Panc1 (cell line): Measurements from ENCODE around the gene GDF7. TPM values are rescaled to one million over a fixed set of nuclear protein-coding genes. Genes with fewer than 3 reads are reported as not detected.

Experiments
- ATAC-seq: fragments of 200-7000 bp; cut with Tn5 transposase; 2 replicates; pipeline ENCODE4 v1.9.1; 2020; ENCODE audit warnings: mild to moderate bottlenecking, moderate library complexity
- BruUV-seq: library from RNA; stranded (reverse); fragments of 400-500 nt; replicated peaks from 2 replicates; lab custom pipeline; 2021; lab: Mats Ljungman, UMichigan
- CTCF ChIA-PET: fragments of 300-600 bp; sonication (Branson Sonifier 250); formaldehyde crosslinking; loops from one replicate; lab custom pipeline; 2022; ENCODE audit warnings: antibody characterized with exemption; lab: Charles Lee
- POLR2A ChIA-PET: fragments of 300-600 bp; sonication (Branson Sonifier 250); formaldehyde crosslinking; loops from one replicate; lab custom pipeline; 2022; ENCODE audit warnings: antibody characterized with exemption; lab: Charles Lee
- DNase-seq: peaks from one replicate; pipeline ENCODE4 v3.0.0-alpha.2; 2010; ENCODE audit warnings: low read depth, low spot score
- H3K27ac ChIP-seq: 2 replicates; pipeline ENCODE4 v1.5.1; 2011; ENCODE audit warnings: mild to moderate bottlenecking, low read length, inconsistent platforms
- H3K27me3 ChIP-seq: fragments of 200-500 bp; sonication (Bioruptor generic); 2 replicates; pipeline ENCODE4 v1.6.0; 2014; ENCODE audit warnings: low read length, inconsistent platforms; ENCODE audit not compliant: control insufficient read depth, insufficient read depth
- H3K36me3 ChIP-seq: fragments of 200-500 bp; sonication (Bioruptor generic); 2 replicates; pipeline ENCODE4 v1.5.1; 2014; ENCODE audit warnings: inconsistent platforms, mild to moderate bottlenecking, low read length, moderate library complexity; ENCODE audit not compliant: control insufficient read depth, insufficient read depth
- H3K4me1 ChIP-seq: 2 replicates; pipeline ENCODE4 v1.5.1; 2011; ENCODE audit warnings: inconsistent platforms, mild to moderate bottlenecking, low read length, moderate library complexity; ENCODE audit not compliant: control insufficient read depth, insufficient read depth
- H3K4me3 ChIP-seq, 2 experiments: 2 replicates each; pipeline ENCODE4 v1.5.1; 2011 to 2012; ENCODE audit warnings: low read depth in 2 of 2, low read length in 2 of 2, mild to moderate bottlenecking in 2 of 2, inconsistent platforms in 1 of 2, moderate library complexity in 1 of 2
- H3K9me3 ChIP-seq: fragments of 200-500 bp; sonication (Bioruptor generic); 2 replicates; pipeline ENCODE4 v1.5.1; 2014; ENCODE audit warnings: low read depth, mild to moderate bottlenecking, inconsistent platforms, low read length, moderate library complexity; ENCODE audit not compliant: control insufficient read depth, insufficient read depth
- POLR2AphosphoS5 ChIP-seq: IDR thresholded peaks from 2 replicates; pipeline ENCODE4 v1.6.1; 2012; ENCODE audit warnings: mild to moderate bottlenecking, low read depth, low read length, moderate library complexity
- REST ChIP-seq, 2 experiments: IDR thresholded peaks; 2 replicates each; pipeline ENCODE4 v1.6.1; 2011 to 2012; ENCODE audit warnings: low read depth in 2 of 2, control low read depth in 1 of 2, low read length in 1 of 2, mild to moderate bottlenecking in 1 of 2, moderate library complexity in 1 of 2; ENCODE audit not compliant: insufficient read depth in 1 of 2
- SIN3A ChIP-seq: IDR thresholded peaks from 2 replicates; pipeline ENCODE4 v1.6.1; 2012; ENCODE audit warnings: low read depth, mild to moderate bottlenecking, low read length, moderate library complexity, borderline replicate concordance; ENCODE audit not compliant: insufficient read depth
- TCF7L2 ChIP-seq: IDR thresholded peaks from 2 replicates; pipeline ENCODE4 v1.6.1; 2011; ENCODE audit warnings: mild to moderate bottlenecking, low read depth, low read length, inconsistent platforms
- in situ Hi-C: cut with HindIII; loops from 2 replicates; pipeline ENCODE4 v1.10.0; 2016; ENCODE audit warnings: low sequenced_read_pairs, low pct_unique_long_range_greater_than_20kb
- intact Hi-C: fragments of 100-400 bp; cut with micrococcal nuclease; formaldehyde crosslinking; loops from one replicate; pipeline ENCODE4 v1.10.0; 2022; ENCODE audit not compliant: unreplicated experiment
- total RNA-seq: library from RNA; stranded (reverse); gene quantifications from one replicate; pipeline ENCODE4 v1.2.1, GENCODE V29; 2021; ENCODE audit not compliant: unreplicated experiment
- TF ChIP-seq, protein P1 (sequence below): fragments of 450-650 bp; IDR thresholded peaks from 2 replicates; pipeline ENCODE4 v1.5.1; 2017; ENCODE audit warnings: mild to moderate bottlenecking

Gene GDF7
- total RNA-seq, 1 experiment from 2014 or later, result not detected

- POLR2A ChIA-PET, result no interaction called here
- CTCF ChIA-PET, result no interaction called here
- no TSS peak for BruUV-seq
Measured at GRCh38 chr2:20624884-20625485, 42.0 kb upstream of the GDF7 start.

DNA sequence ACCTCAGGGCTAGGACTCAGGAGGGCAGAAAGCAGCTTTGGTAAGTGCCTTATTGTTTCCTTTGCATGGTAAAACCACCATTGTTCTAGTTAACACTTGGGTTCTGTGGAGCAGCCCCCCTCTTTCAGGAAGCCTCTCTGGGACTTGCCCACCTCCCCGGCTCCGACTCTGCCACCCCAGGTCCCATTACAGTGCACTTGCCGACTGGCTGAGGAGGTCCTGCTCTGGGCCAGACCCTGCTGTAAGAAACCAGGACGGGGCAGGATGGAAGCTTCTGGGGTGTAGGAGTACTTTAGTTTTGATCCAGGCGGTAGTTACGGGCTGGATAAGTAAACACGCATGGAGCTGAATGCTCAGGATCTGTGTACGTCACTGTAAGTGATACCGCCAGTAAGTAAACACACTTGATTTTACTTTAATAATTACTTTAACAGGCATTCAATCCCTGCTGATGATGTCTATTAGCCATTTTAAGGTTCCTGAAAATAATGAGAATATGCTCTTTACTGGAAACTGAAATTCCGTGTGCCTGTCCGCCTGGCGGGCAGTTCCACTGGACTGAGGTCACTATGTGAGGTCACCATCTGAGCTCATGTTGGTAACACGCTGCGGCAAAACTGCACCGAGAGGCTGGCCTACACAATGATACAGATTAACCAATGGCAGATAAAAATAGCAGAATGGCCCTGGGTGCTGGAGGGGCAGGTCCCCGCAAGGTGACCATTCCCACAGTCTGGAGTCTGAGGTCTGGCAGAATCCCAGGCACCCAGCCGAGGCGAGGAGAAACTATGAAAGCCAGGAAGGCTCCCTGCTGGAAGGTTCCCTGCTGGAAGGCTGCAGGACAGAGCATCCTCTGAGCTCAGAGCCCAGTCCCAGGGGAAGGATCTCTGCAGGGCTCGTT, 41.2 kb upstream of the GDF7 start:
- CTCF ChIA-PET, result interaction anchor here (0.5 kb wide), 1 partner anchor 174 kb away, joined by 4 read pairs; no protein-coding TSS in a partner anchor
- no peak for TF ChIP-seq TCF7L2
- TF ChIP-seq REST (IDR thresholded peaks at IDR 0.05; ENCODE audit: insufficient read depth in 1 of 2, low read depth in 2 of 2, low read length in 1 of 2), result no peak
- no peak for TF ChIP-seq SIN3A
- TF ChIP-seq, protein P1, sequence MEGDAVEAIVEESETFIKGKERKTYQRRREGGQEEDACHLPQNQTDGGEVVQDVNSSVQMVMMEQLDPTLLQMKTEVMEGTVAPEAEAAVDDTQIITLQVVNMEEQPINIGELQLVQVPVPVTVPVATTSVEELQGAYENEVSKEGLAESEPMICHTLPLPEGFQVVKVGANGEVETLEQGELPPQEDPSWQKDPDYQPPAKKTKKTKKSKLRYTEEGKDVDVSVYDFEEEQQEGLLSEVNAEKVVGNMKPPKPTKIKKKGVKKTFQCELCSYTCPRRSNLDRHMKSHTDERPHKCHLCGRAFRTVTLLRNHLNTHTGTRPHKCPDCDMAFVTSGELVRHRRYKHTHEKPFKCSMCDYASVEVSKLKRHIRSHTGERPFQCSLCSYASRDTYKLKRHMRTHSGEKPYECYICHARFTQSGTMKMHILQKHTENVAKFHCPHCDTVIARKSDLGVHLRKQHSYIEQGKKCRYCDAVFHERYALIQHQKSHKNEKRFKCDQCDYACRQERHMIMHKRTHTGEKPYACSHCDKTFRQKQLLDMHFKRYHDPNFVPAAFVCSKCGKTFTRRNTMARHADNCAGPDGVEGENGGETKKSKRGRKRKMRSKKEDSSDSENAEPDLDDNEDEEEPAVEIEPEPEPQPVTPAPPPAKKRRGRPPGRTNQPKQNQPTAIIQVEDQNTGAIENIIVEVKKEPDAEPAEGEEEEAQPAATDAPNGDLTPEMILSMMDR, result no peak

More at GRCh38 chr2:20624884-20625485, 42.0 kb upstream of the GDF7 start:
- H3K27ac ChIP-seq, result no peak overlapping the region
- in situ Hi-C loops, result loop anchor here (25.0 kb wide), 1 partner anchor 188 kb away; the partner anchor contains the start of gene RHOB
- H3K9me3 ChIP-seq, result no peaks in the 10 kb centered on the region
- no peaks in the 10 kb centered on the region; the same call in none of the 2 replicates for H3K36me3 ChIP-seq
- no peak for DNase-seq
- H3K4me1 ChIP-seq, result no peaks in the 10 kb centered on the region
- intact Hi-C loops, result no loop called here
- TF ChIP-seq SIN3A (no peak), REST (IDR thresholded peaks at IDR 0.05; ENCODE audit: insufficient read depth in 1 of 2, low read depth in 2 of 2, low read length in 1 of 2) (no peak), POLR2AphosphoS5 (no peak), TCF7L2 (no peak)
- TF ChIP-seq, protein P1, result no peak
- no peaks in the 10 kb centered on the region for H3K27me3 ChIP-seq
- no peak overlapping the region for H3K4me3 ChIP-seq
- no peak for ATAC-seq

More for the DNA sequence above, 41.2 kb upstream of the GDF7 start:
- Histone ChIP-seq H3K9me3 (no peaks in the 10 kb centered on the region), H3K4me1 (no peaks in the 10 kb centered on the region), H3K27me3 (no peaks in the 10 kb centered on the region), H3K36me3 (no peaks in the 10 kb centered on the region; the same call in none of the 2 replicates), H3K27ac (no peak overlapping the region), H3K4me3 (no peak overlapping the region)
- no TSS peak for BruUV-seq
- DNase-seq (no peak), ATAC-seq (no peak)
- POLR2A ChIA-PET, result no interaction called here
- intact Hi-C loops, result no loop called here
- in situ Hi-C loops, result loop anchor here (25.0 kb wide), 1 partner anchor 188 kb away; the partner anchor contains the start of gene RHOB
